Stimulated activated CD8-positive, alpha-beta memory T cell treated with anti-CD3 and anti-CD28 coated beads, Interleukin-2, amount 100 ng/mL, for 48 hours (primary cell): ENCODE measurements around the gene ZBTB45.
"Not testable (repeated sequence)": the region's sequence is repeated elsewhere in the genome, so short reads cannot be mapped to it uniquely, and the experiment has no call there.

Experiments
- DNase-seq, 2 donors: peaks; one replicate each; pipeline ENCODE4 v3.0.0-alpha.2; 2020; ENCODE audit warnings: low read depth in 2 of 2

ZBTB45 gene

DNA sequence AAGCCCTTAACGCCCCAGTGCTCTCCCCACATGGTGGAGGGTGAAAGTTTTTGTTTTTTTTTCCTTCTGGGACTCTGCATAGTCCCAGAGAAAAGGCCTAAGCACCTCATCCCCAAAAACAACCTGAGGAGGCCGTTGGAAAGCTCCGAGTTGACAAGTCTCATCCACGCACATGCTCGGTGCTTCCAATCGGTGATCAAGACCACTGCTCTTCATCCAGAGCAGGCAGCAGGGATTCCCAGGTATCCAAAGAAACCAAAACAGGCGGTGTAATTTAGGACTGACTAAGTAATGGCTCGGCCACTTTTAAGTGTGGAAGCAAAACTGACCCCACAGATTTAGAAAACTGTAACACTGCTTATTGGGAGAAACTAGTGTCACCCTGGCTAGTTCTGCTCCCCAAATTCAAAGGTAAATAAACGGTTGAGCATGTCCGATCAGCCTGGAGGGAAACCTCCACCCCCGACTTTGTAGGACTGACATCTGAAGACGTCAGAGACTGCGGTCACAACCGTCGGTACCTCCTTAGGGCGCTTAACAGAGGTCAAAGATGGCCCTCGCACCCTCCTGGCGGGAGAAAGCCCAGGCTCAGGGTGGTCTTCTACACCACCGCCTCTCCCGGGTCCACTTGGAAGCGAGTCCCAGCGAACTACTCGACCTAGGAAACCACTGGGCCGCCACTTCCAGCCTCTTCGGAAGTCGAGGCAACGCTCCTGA, 44.5 kb downstream of the ZBTB45 start:
- DNase-seq: no peak

DNA sequence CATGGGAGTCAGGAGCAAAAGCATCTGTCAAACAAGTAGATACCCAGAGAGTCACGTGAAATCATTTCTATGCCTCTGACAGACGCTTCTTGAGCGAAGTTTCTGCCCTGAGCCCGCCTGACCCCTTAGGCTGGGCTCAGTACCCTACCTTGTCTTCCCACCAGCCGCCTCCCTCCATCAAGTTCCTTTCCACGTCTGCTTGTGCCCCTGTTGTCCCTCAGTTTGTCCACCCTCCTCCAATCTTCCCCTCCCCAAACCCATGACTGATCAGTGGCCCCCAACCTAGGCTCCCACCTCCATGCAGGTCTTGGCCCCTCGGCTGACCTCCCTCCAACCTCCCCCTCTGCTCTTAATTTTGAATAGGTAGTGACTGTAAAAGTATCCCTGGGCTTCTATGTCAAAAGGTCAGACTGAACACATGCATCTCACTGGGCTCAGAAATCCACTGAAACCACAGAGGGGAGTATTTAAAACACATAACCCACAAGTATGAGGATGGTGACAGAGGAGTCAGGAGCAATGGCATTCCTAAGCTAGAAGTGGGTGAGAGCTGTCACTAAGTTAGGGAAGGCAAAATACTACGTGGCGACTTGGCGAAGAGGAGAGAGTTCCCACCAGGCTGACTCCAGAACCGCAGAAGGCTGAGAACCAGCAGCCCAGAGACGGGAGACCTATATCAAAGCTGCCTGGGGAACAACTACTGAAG, 45.2 kb downstream of the ZBTB45 start:
- no peak for DNase-seq

DNA sequence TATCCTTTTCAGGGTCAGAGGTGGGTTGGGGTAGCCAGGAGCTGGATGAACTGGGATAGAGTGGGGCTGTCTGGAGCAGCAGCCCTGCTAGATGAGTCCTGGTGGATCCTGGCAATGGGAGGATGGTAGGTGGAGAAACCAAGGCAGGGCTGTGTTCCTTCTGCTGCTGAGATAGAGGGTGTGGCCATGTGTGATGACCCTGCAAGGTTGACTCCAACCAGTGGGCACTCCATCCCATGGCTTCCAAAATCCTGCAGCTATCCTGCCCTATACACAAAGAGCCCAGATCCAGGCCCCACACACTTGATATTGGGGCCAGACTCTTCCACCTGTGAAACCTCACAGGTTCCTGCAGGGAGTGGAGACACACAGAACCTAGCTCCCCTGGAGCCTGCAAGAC, 45.8 kb downstream of the ZBTB45 start:
- no peak for DNase-seq

DNA sequence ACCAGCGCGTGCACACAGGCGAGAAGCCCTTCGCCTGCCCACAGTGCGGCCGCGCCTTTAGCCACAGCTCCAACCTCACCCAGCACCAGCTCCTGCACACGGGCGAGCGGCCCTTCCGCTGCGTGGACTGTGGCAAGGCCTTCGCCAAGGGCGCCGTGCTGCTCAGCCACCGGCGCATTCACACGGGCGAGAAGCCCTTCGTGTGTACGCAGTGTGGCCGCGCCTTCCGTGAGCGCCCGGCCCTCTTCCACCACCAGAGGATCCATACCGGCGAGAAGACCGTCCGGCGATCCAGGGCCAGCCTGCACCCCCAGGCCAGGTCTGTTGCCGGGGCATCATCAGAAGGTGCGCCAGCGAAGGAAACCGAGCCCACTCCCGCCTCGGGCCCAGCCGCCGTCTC, 47.9 kb downstream of the ZBTB45 start:
- no peak for DNase-seq

DNA sequence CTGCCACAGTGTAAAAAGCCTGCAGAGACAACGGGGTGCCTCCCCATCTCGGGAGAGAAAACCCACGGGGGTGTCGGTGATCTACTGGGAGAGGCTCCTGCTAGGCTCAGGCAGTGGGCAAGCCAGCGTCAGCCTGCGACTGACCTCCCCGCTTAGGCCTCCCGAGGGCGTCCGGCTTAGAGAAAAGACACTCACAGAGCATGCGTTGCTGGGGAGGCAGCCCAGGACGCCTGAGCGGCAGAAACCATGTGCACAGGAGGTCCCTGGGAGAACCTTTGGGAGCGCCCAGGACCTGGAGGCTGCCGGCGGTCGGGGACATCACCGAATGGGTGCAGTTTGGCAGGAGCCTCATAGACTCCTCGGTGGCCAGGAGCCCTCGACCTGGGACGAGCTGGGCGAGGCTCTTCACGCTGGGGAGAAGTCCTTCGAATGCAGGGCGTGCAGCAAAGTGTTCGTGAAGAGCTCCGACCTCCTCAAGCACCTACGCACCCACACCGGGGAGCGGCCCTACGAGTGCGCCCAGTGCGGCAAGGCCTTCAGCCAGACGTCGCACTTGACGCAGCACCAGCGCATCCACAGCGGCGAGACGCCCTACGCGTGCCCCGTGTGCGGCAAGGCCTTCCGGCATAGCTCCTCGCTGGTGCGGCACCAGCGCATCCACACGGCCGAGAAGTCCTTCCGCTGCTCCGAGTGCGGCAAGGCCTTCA, 48.6 kb downstream of the ZBTB45 start:
- DNase-seq: not testable (repeated sequence)

DNA sequence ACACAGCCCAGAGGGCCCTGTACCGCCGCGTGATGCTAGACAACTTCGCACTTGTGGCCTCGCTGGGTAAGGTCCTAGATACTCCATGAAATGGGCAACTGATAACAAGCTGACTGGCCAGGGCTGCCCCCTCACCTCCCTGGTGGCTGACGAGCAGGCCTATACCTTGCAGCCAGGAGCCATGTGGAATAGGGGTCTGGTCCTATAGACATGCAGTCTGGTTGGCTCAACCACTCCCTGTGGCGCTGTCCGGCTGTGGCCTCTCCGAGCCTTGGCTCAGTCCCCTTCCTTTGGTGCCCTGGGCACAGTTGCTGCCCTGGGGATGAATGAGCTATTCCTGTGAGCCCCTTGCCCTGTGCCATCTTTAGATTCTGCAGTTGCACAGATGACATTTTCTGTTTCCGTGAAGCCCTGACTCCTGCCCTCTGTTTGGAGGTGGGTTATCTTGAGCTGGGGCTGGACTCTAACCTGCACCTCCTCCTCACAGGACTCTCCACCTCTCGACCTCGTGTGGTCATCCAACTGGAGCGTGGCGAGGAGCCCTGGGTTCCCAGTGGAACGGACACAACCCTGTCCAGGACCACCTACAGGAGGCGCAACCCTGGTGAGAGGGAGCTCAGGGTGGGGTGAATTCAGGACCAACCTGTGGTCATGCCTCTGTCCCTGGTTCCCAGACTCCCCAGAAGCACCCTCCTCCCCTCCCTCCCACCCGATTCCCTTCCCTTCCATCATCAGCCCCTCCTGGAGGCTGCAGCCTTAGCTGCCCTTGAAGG, 50.2 kb downstream of the ZBTB45 start:
- DNase-seq: no peak

DNA sequence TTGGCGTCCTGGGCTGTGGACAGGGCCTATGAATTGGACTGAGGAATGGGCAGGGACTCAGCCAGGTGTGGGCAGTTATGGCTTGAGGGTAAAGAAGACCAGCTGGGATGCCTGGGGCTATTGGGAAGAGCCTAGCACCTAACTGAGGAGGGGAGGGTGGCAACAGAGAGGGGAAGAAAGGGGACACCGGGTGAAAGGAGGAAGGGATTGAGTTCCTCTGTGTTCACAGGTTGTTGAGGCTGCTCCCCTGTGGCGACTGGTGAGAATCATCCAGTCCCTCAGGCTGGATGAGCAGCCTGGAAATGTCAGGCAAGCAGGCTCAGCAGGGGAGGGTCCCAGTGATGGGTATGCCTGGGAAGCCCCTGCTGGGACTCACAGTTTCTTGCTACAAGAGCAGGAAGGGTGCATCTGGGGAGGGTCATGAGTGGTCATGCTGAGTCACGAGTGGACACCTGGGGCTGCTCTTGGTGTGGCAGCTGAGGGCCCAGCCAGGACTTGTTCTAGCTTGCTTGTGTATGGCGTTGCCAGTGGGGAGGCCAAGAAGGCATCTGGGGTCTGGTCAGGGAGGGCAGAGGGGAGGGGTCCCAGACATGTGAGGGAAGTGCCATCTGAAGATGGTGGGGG, 51.3 kb downstream of the ZBTB45 start:
- DNase-seq: no peak

DNA sequence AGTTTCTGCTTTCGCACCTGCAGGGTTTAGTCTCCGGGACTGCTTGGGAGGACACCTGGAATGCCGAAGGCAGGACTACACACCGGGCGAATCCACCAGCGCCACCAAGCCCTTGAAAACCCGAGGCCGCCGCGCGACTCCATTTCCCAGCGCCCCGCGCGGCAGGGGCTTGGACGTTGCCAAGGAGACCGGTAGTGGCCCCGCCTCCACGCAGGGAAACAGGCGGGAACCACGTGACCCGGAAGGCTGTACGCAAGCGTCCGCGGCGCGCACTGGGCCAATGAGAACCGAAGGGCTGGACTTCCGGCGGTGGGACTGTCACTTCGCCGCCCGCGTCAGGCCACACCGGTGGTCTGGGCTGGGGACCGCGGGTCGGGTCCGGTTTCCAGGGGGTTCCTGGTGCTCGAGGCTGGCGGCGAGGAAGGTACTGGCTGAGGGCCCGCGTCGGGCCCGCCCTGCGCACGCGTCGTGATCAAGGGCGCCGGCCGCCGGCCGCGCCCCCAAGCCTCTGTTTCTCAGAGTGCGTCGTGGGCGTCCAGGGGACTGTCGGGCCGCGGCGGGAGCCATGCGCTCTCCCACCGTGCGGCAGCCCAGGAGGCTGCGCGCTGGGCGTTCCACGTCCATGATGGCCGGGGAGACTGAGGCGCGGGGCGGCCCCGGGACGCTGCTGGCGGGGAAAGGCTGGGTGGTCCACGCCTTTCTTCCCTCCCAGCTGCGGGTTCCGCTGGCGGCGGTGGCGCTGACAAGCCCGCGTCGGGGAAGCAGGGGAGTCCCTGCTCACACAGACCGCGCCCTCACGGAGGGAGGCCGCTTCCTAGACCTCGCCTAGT, 52.6 kb downstream of the ZBTB45 start, which contains the start of gene ZNF324:
Gene ZNF324 (plus strand): TSS at position 321 of the 830 bp plus-strand sequence. CDS start 2,106 bp downstream, outside the sequence.
- DNase-seq: peak; percentile 97

DNA sequence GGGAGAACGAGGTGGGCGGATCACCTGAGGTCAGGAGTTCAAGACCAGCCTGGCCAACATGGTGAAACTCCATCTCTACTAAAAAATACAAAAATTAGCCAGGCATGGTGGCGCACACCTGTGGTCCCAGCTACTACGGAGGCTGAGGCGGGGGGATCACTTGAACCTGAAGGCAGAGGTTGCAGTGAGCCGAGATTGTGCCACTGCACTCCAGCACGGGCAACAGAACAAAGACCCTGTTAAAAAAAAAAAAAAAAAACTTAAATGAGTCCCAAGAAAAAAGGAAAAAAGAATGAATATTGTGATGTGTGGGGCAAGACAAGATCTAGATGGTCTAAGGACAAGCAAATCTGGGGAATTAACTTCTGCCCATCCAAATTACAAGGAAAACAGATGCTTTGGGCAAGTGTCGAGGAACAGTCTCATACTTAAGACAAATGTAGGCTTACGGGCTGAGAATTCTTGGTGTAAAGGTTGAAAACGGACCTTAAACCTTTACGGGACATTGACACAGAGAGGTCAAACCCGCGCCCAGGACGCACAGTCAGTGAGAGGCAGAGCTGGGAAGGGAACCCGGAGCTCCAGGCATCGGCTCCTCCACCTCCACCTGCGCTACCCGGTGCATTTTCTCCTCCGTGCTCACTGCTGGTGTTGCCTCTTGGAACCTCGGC, 53.4 kb downstream of the ZBTB45 start:
- DNase-seq: no peak
